Activated CD8-positive, alpha-beta T cell treated with anti-CD3 and anti-CD28 coated beads for 36 hours (primary cell): ENCODE measurements around the gene TLDC2. TPM values are rescaled to one million over a fixed set of nuclear protein-coding genes. Genes with fewer than 3 reads are reported as not detected.
A peak's percentile ranks its signal among the peaks of the same experiment; 100 is the strongest.
"Not testable (repeated sequence)": the region's sequence is repeated elsewhere in the genome, so short reads cannot be mapped to it uniquely, and the experiment has no call there.

Experiments
- ATAC-seq: fragments of 200-7000 bp; cut with Tn5 transposase; one replicate; pipeline ENCODE4 v1.10.0; 2021; ENCODE audit warnings: mild to moderate bottlenecking, moderate library complexity
- CTCF ChIA-PET: fragments of 350-600 bp; sonication (Branson Sonifier 250); formaldehyde crosslinking; loops from one replicate; lab custom pipeline; 2021; ENCODE audit warnings: antibody characterized with exemption; lab: Charles Lee
- POLR2A ChIA-PET: fragments of 350-600 bp; sonication (Branson Sonifier 250); formaldehyde crosslinking; loops from one replicate; lab custom pipeline; 2021; ENCODE audit warnings: antibody characterized with exemption; lab: Charles Lee
- DNase-seq: peaks from one replicate; pipeline ENCODE4 v3.0.0-alpha.2; 2020
- H3K27ac Mint-ChIP-seq: one replicate; pipeline ENCODE4 v1.8.0; 2021; ENCODE audit warnings: mild to moderate bottlenecking, mixed read lengths
- H3K27me3 Mint-ChIP-seq: one replicate; pipeline ENCODE4 v1.8.0; 2021; ENCODE audit warnings: mixed read lengths
- H3K36me3 Mint-ChIP-seq: one replicate; pipeline ENCODE4 v1.8.0; 2021; ENCODE audit warnings: low read depth, mixed read lengths
- H3K4me1 Mint-ChIP-seq: one replicate; pipeline ENCODE4 v1.8.0; 2021; ENCODE audit warnings: low read depth, mixed read lengths
- H3K4me3 Mint-ChIP-seq: one replicate; pipeline ENCODE4 v1.8.0; 2021; ENCODE audit warnings: mild to moderate bottlenecking, moderate library complexity, mixed read lengths
- H3K9me3 Mint-ChIP-seq: one replicate; pipeline ENCODE4 v1.8.0; 2021; ENCODE audit warnings: mixed read lengths
- CTCF ChIP-seq: fragments of 200-600 bp; IDR thresholded peaks from one replicate; pipeline ENCODE4 v1.8.0; 2022; ENCODE audit warnings: antibody characterized with exemption, mild to moderate bottlenecking
- intact Hi-C: fragments of 100-400 bp; cut with micrococcal nuclease; formaldehyde crosslinking; loops from one replicate; pipeline ENCODE4 v1.10.0; 2022
- total RNA-seq, 2 experiments: library from RNA; stranded (reverse); gene quantifications; one replicate each; pipeline ENCODE4 v1.2.3, GENCODE V29; 2021

TLDC2 gene
- total RNA-seq, 2 experiments from 2014 or later = not detected

- H3K27me3 Mint-ChIP-seq = no peaks in the 10 kb centered on the region
These were observed 39.2 kb upstream of the TLDC2 start for GRCh38 chr20:36836591-36837269.

GRCh38 chr20:36838376-36838775, 37.6 kb upstream of the TLDC2 start:
- peaks cover 28% of the 10 kb centered on the region for H3K4me1 Mint-ChIP-seq
- H3K9me3 Mint-ChIP-seq, H3K27me3 Mint-ChIP-seq, ATAC-seq, H3K27ac Mint-ChIP-seq, intact Hi-C loops, H3K4me3 Mint-ChIP-seq, DNase-seq, H3K36me3 Mint-ChIP-seq: not testable (repeated sequence)
- ChIA-PET CTCF (interaction anchor here (0.7 to 1.3 kb wide), 5 partner anchors 16 to 49 kb away, joined by 3 to 4 read pairs (median 3); no protein-coding TSS in a partner anchor), POLR2A (interaction anchor here (0.7 kb wide), 1 partner anchor 24 kb away, joined by 3 read pairs; no protein-coding TSS in a partner anchor)

More at GRCh38 chr20:36836591-36837269, 39.2 kb upstream of the TLDC2 start:
- CTCF ChIA-PET = interaction anchor here (0.9 to 3.4 kb wide), 12 partner anchors 9 to 62 kb away, joined by 3 to 16 read pairs (median 4); partner anchors contain the start of gene DSN1
- Mint-ChIP-seq H3K4me3 (peak overlapping the region; percentile 61), H3K36me3 (no peaks in the 10 kb centered on the region), H3K9me3 (no peaks in the 10 kb centered on the region), H3K4me1 (peaks cover 15% of the 10 kb centered on the region), H3K27ac (peak overlapping the region; percentile 55)
- DNase-seq (peak; percentile 89), ATAC-seq (peak; percentile 29)
- intact Hi-C loops = no loop called here
- POLR2A ChIA-PET = interaction anchor here (0.9 kb wide), 2 partner anchors 8 to 15 kb away, joined by 3 read pairs; no protein-coding TSS in a partner anchor
- TF ChIP-seq CTCF = peak; percentile 64

- ChIA-PET CTCF (interaction anchor here (0.7 to 1.3 kb wide), 4 partner anchors 15 to 48 kb away, joined by 3 to 4 read pairs (median 4); no protein-coding TSS in a partner anchor), POLR2A (no interaction called here)
- H3K4me1 Mint-ChIP-seq = peaks cover 32% of the 10 kb centered on the region
- DNase-seq (no peak), ATAC-seq (no peak)
- intact Hi-C loops = no loop called here
- TF ChIP-seq CTCF = no peak
- H3K4me3 Mint-ChIP-seq = no peak overlapping the region
- no peak overlapping the region for H3K27ac Mint-ChIP-seq
- H3K9me3 Mint-ChIP-seq = no peaks in the 10 kb centered on the region
- no peaks in the 10 kb centered on the region for H3K27me3 Mint-ChIP-seq
- no peaks in the 10 kb centered on the region for H3K36me3 Mint-ChIP-seq
These were observed 36.8 kb upstream of the TLDC2 start for GRCh38 chr20:36839150-36839549.

GRCh38 chr20:36841030-36841429, 34.9 kb upstream of the TLDC2 start:
- H3K36me3 Mint-ChIP-seq, H3K9me3 Mint-ChIP-seq, intact Hi-C loops, ATAC-seq, H3K27me3 Mint-ChIP-seq, DNase-seq, H3K4me3 Mint-ChIP-seq: not testable (repeated sequence)
- CTCF ChIA-PET = interaction anchor here (1.1 to 1.4 kb wide), 2 partner anchors 31 to 32 kb away, joined by 3 to 4 read pairs; no protein-coding TSS in a partner anchor
- peaks cover 37% of the 10 kb centered on the region for H3K4me1 Mint-ChIP-seq
- peak overlapping the region; percentile 60 for H3K27ac Mint-ChIP-seq
- POLR2A ChIA-PET = interaction anchor here (0.6 to 1.2 kb wide), 2 partner anchors 14 to 379 kb away, joined by 4 read pairs; no protein-coding TSS in a partner anchor

- TF ChIP-seq CTCF = no peak
- Mint-ChIP-seq H3K9me3 (no peaks in the 10 kb centered on the region), H3K27me3 (no peaks in the 10 kb centered on the region), H3K36me3 (no peaks in the 10 kb centered on the region), H3K4me1 (peaks cover 35% of the 10 kb centered on the region), H3K27ac (peak overlapping the region; percentile 55), H3K4me3 (no peak overlapping the region)
- intact Hi-C loops = no loop called here
- ATAC-seq = no peak
- ChIA-PET POLR2A (interaction anchor here (0.9 to 3.9 kb wide), 2 partner anchors 18 to 41 kb away, joined by 3 to 20 read pairs; a partner anchor contains a TSS), CTCF (interaction anchor here (0.8 to 4.2 kb wide), 5 partner anchors 9 to 37 kb away, joined by 4 to 21 read pairs (median 6); a partner anchor contains a TSS)
- no peak for DNase-seq
These were observed 30.5 kb upstream of the TLDC2 start for GRCh38 chr20:36845288-36845971.
